Ramos (cell line): ENCODE data around the gene HTR7.

Experiments
- in situ Hi-C: fragments of 300-500 bp; cut with MboI; formaldehyde crosslinking; loops from one replicate; pipeline ENCODE4 v1.14.3; 2022; ENCODE audit warnings: low sequenced_read_pairs; ENCODE audit not compliant: unreplicated experiment

HTR7 gene

GRCh38 chr10:90746829-90747228 lies 111.0 kb downstream of the HTR7 start:
- in situ Hi-C loops: no loop called here

GRCh38 chr10:90745565-90745964 lies 112.3 kb downstream of the HTR7 start:
- in situ Hi-C loops: no loop called here

GRCh38 chr10:90743291-90743690 lies 114.5 kb downstream of the HTR7 start:
- in situ Hi-C loops: no loop called here

GRCh38 chr10:90741926-90742565 lies 115.8 kb downstream of the HTR7 start:
- in situ Hi-C loops: no loop called here

- in situ Hi-C loops: no loop called here
Measured at GRCh38 chr10:90740265-90740664, 117.6 kb downstream of the HTR7 start.

- in situ Hi-C loops: no loop called here
Measured at GRCh38 chr10:90738885-90739284, 119.0 kb downstream of the HTR7 start.

GRCh38 chr10:90734415-90734814 lies 123.4 kb downstream of the HTR7 start:
- in situ Hi-C loops: no loop called here

- in situ Hi-C loops: no loop called here
Measured at GRCh38 chr10:90732581-90732980, 125.3 kb downstream of the HTR7 start.

- in situ Hi-C loops: no loop called here
Measured at GRCh38 chr10:90723416-90724068, 134.3 kb downstream of the HTR7 start.

- in situ Hi-C loops: no loop called here
Measured at GRCh38 chr10:90722832-90723231, 135.0 kb downstream of the HTR7 start.

- in situ Hi-C loops: no loop called here
Measured at GRCh38 chr10:90718182-90718581, 139.7 kb downstream of the HTR7 start.

- in situ Hi-C loops: no loop called here
Measured at GRCh38 chr10:90712529-90712928, 145.3 kb downstream of the HTR7 start.

- in situ Hi-C loops: no loop called here
Measured at GRCh38 chr10:90709727-90710126, 148.1 kb downstream of the HTR7 start.

GRCh38 chr10:90707657-90708056 lies 150.2 kb downstream of the HTR7 start:
- in situ Hi-C loops: no loop called here

GRCh38 chr10:90701428-90701827 lies 156.4 kb downstream of the HTR7 start:
- in situ Hi-C loops: no loop called here

GRCh38 chr10:90695915-90696676 lies 161.7 kb downstream of the HTR7 start:
- in situ Hi-C loops: no loop called here
